Measurements from ENCODE around the gene GRM8.

The GRM8 gene

GRCh38 chr7:126657137-126657536, 595.6 kb downstream of the GRM8 start:
- DNase-seq = no peak

- DNase-seq = no peak
These were observed 596.6 kb downstream of the GRM8 start for GRCh38 chr7:126656165-126656564.

- no peak for DNase-seq
These were observed 615.2 kb downstream of the GRM8 start for GRCh38 chr7:126637538-126637937.

- DNase-seq = no peak
These were observed 617.2 kb downstream of the GRM8 start for GRCh38 chr7:126635545-126635944.

GRCh38 chr7:126608339-126608776, 644.4 kb downstream of the GRM8 start:
- peak; percentile 12 for DNase-seq

- DNase-seq = no peak
These were observed 646.4 kb downstream of the GRM8 start for GRCh38 chr7:126606331-126606730.

- DNase-seq = no peak
These were observed 647.2 kb downstream of the GRM8 start for GRCh38 chr7:126605553-126605952.

GRCh38 chr7:126605056-126605455, 647.7 kb downstream of the GRM8 start:
- DNase-seq = no peak

- no peak for DNase-seq
These were observed 663.6 kb downstream of the GRM8 start for GRCh38 chr7:126589068-126589684.

GRCh38 chr7:126578338-126578737, 674.4 kb downstream of the GRM8 start:
- DNase-seq = no peak

GRCh38 chr7:126574276-126575250, 678.2 kb downstream of the GRM8 start:
- peak; percentile 91 for DNase-seq

GRCh38 chr7:126570845-126571244, 681.9 kb downstream of the GRM8 start:
- DNase-seq = peak; percentile 9

GRCh38 chr7:126569402-126569801, 683.3 kb downstream of the GRM8 start:
- DNase-seq = peak; percentile 3

GRCh38 chr7:126557271-126557670, 695.5 kb downstream of the GRM8 start:
- DNase-seq = no peak

GRCh38 chr7:126541406-126541805, 711.3 kb downstream of the GRM8 start:
- DNase-seq = peak; percentile 84

GRCh38 chr7:126535176-126535575, 717.6 kb downstream of the GRM8 start:
- no peak for DNase-seq

GRCh38 chr7:126533715-126534114, 719.0 kb downstream of the GRM8 start:
- no peak for DNase-seq

- DNase-seq = peak; percentile 69
These were observed 722.9 kb downstream of the GRM8 start for GRCh38 chr7:126529833-126530232.

GRCh38 chr7:126529254-126529653, 723.5 kb downstream of the GRM8 start:
- DNase-seq = no peak

GRCh38 chr7:126525906-126526305, 726.8 kb downstream of the GRM8 start:
- DNase-seq = no peak

GRCh38 chr7:126524967-126525366, 727.8 kb downstream of the GRM8 start:
- DNase-seq = no peak

- DNase-seq = no peak
These were observed 741.7 kb downstream of the GRM8 start for GRCh38 chr7:126511046-126511445.

GRCh38 chr7:126501617-126502016, 751.1 kb downstream of the GRM8 start:
- DNase-seq = no peak

GRCh38 chr7:126499481-126499880, 753.3 kb downstream of the GRM8 start:
- DNase-seq = no peak

Measured in fibroblast of skin of back (primary cell).